Stomach (tissue), 4 donors: ENCODE data around the gene OTOR.

ENCODE experiments used
- EP300 ChIP-seq: sonication (generic); formaldehyde crosslinking; IDR thresholded peaks from one replicate; pipeline ENCODE4 v1.6.1; 2017; ENCODE audit warnings: antibody characterized with exemption
- TF ChIP-seq, protein P1 (sequence below), 7 experiments: fragments of 450-650 bp in 4 of 7; fragments of 200-600 bp in 3 of 7; sonication (generic) in 3 of 7; IDR thresholded peaks; one replicate each; pipeline ENCODE4 v1.5.1; 2016 to 2019; ENCODE audit warnings: antibody characterized with exemption in 7 of 7, control low read depth in 2 of 7, mild to moderate bottlenecking in 1 of 7

DNA sequence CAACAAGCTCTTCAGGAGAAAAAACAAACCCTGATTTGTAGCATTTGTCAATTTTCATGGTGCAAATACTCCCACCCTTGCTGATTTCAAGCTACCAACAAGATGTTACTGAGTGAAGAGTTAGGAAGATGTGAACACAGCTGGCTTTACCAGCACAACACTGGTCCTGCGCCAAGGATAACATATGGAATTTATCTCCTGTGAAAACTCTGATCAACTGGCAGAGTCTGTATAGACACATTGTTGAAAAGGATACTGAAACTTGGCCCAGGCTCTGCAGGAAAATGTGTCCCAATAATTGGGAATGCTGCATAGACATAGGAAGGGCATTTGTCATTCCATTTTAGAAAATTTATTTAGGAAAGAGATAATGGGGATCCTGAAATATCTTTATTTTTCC, 29.0 kb downstream of the OTOR start:
- TF ChIP-seq, protein P1, sequence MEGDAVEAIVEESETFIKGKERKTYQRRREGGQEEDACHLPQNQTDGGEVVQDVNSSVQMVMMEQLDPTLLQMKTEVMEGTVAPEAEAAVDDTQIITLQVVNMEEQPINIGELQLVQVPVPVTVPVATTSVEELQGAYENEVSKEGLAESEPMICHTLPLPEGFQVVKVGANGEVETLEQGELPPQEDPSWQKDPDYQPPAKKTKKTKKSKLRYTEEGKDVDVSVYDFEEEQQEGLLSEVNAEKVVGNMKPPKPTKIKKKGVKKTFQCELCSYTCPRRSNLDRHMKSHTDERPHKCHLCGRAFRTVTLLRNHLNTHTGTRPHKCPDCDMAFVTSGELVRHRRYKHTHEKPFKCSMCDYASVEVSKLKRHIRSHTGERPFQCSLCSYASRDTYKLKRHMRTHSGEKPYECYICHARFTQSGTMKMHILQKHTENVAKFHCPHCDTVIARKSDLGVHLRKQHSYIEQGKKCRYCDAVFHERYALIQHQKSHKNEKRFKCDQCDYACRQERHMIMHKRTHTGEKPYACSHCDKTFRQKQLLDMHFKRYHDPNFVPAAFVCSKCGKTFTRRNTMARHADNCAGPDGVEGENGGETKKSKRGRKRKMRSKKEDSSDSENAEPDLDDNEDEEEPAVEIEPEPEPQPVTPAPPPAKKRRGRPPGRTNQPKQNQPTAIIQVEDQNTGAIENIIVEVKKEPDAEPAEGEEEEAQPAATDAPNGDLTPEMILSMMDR (IDR thresholded peaks at IDR 0.05), result no peak
- no peak for TF ChIP-seq EP300
